DOHH2 (cell line): ENCODE measurements around the gene SYTL2.

Experiments used
- H3F3A ChIP-seq: fragments of 200-600 bp; sonication (generic), shearing (Covaris generic); 2 replicates; pipeline ENCODE4 v1.6.0; 2016; ENCODE audit warnings: antibody characterized with exemption, mild to moderate bottlenecking; ENCODE audit not compliant: control insufficient read depth, insufficient read depth
- H3K27ac ChIP-seq: fragments of 200-600 bp; sonication (generic); 2 replicates; pipeline ENCODE4 v1.5.1; 2014; ENCODE audit warnings: low read depth, mild to moderate bottlenecking, low read length, moderate library complexity
- H3K27me3 ChIP-seq: fragments of 200-600 bp; sonication (generic); 2 replicates; pipeline ENCODE4 v1.6.1; 2014; ENCODE audit warnings: mild to moderate bottlenecking, low read length, mixed read lengths; ENCODE audit not compliant: control insufficient read depth
- H3K36me3 ChIP-seq: fragments of 200-600 bp; sonication (generic); 2 replicates; pipeline ENCODE4 v1.6.1; 2014; ENCODE audit warnings: mild to moderate bottlenecking, low read length, moderate library complexity, mixed read lengths; ENCODE audit not compliant: control insufficient read depth
- H3K4me1 ChIP-seq: fragments of 200-600 bp; sonication (generic); 2 replicates; pipeline ENCODE4 v1.6.1; 2014; ENCODE audit warnings: mild to moderate bottlenecking, low read length, mixed read lengths; ENCODE audit not compliant: control insufficient read depth
- H3K4me2 ChIP-seq: fragments of 200-600 bp; sonication (generic); 2 replicates; pipeline ENCODE4 v1.6.0; 2014; ENCODE audit warnings: mild to moderate bottlenecking, low read length, moderate library complexity
- H3K4me3 ChIP-seq: fragments of 200-600 bp; sonication (generic); 2 replicates; pipeline ENCODE4 v1.5.1; 2014; ENCODE audit warnings: mild to moderate bottlenecking, low read length, mixed read lengths
- H3K79me2 ChIP-seq: fragments of 200-600 bp; sonication (generic); 2 replicates; pipeline ENCODE4 v1.6.1; 2014; ENCODE audit warnings: mild to moderate bottlenecking, low read length, mixed read lengths; ENCODE audit not compliant: control insufficient read depth
- H3K9me2 ChIP-seq: fragments of 200-600 bp; sonication (generic); replicated peaks from 2 replicates; pipeline ENCODE4 v1.6.1; 2014; ENCODE audit warnings: mild to moderate bottlenecking, low read length, mixed read lengths; ENCODE audit not compliant: control insufficient read depth
- H3K9me3 ChIP-seq: fragments of 200-600 bp; sonication (generic); 2 replicates; pipeline ENCODE4 v1.6.1; 2014; ENCODE audit warnings: antibody characterized with exemption, low read length, mixed read lengths; ENCODE audit not compliant: control insufficient read depth, insufficient read depth
- H4K20me1 ChIP-seq: fragments of 200-600 bp; sonication (generic); 2 replicates; pipeline ENCODE4 v1.6.0; 2014; ENCODE audit warnings: low read depth, mild to moderate bottlenecking, antibody characterized with exemption, low read length, moderate library complexity; ENCODE audit not compliant: control insufficient read depth, insufficient read depth
- CTCF ChIP-seq: fragments of 200-600 bp; sonication (generic); IDR thresholded peaks from one replicate; pipeline ENCODE4 v1.5.1; 2014; ENCODE audit warnings: antibody characterized with exemption, mild to moderate bottlenecking, low read depth, low read length; ENCODE audit not compliant: poor library complexity, severe bottlenecking
- EZH2phosphoT487 ChIP-seq: fragments of 200-600 bp; sonication (generic); IDR thresholded peaks from 2 replicates; pipeline ENCODE4 v1.6.1; 2017; ENCODE audit warnings: borderline replicate concordance, mild to moderate bottlenecking, antibody characterized with exemption, low read length, moderate library complexity, mixed read lengths

Gene SYTL2

GRCh38 chr11:85704967-85705366, 106.0 kb downstream of the SYTL2 start:
- Histone ChIP-seq H3K4me3 (no peak overlapping the region), H3K27ac (no peak overlapping the region), H3K27me3 (peaks cover 13% of the 10 kb centered on the region; the same call in 1 of the 2 replicates), H3K4me1 (no peaks in the 10 kb centered on the region), H3F3A (no peaks in the 10 kb centered on the region), H3K79me2 (no peaks in the 10 kb centered on the region), H3K9me2 (no peaks in the 10 kb centered on the region), H3K36me3 (no peaks in the 10 kb centered on the region), H4K20me1 (no peaks in the 10 kb centered on the region), H3K4me2 (no peak overlapping the region), H3K9me3 (no peaks in the 10 kb centered on the region)
- TF ChIP-seq CTCF (no peak), EZH2phosphoT487 (no peak)

GRCh38 chr11:85699957-85700741, 110.8 kb downstream of the SYTL2 start:
- Histone ChIP-seq H3K27ac (no peak overlapping the region), H3K79me2 (no peaks in the 10 kb centered on the region), H4K20me1 (no peaks in the 10 kb centered on the region), H3K4me3 (no peak overlapping the region), H3K27me3 (peaks cover 15% of the 10 kb centered on the region), H3K9me2 (no peaks in the 10 kb centered on the region), H3F3A (no peaks in the 10 kb centered on the region), H3K36me3 (no peaks in the 10 kb centered on the region), H3K9me3 (no peaks in the 10 kb centered on the region), H3K4me1 (no peaks in the 10 kb centered on the region), H3K4me2 (no peak overlapping the region)
- no peak for TF ChIP-seq EZH2phosphoT487
- TF ChIP-seq CTCF, result no peak

GRCh38 chr11:85698195-85698594, 112.7 kb downstream of the SYTL2 start:
- no peaks in the 10 kb centered on the region for H3K9me2 ChIP-seq
- TF ChIP-seq CTCF, result no peak
- TF ChIP-seq EZH2phosphoT487, result no peak
- no peaks in the 10 kb centered on the region for H3K36me3 ChIP-seq
- peaks cover 9% of the 10 kb centered on the region for H3K27me3 ChIP-seq
- no peaks in the 10 kb centered on the region for H4K20me1 ChIP-seq
- H3K4me1 ChIP-seq, result no peaks in the 10 kb centered on the region
- H3K79me2 ChIP-seq, result no peaks in the 10 kb centered on the region
- H3K4me3 ChIP-seq, result no peak overlapping the region
- no peak overlapping the region for H3K27ac ChIP-seq
- no peaks in the 10 kb centered on the region for H3K9me3 ChIP-seq
- H3K4me2 ChIP-seq, result no peak overlapping the region
- no peaks in the 10 kb centered on the region for H3F3A ChIP-seq
